Spleen (tissue), 7 donors: ENCODE data around the gene CCNF.

Experiments used
- CTCF ChIP-seq, 11 experiments: fragments of 200-600 bp in 7 of 11; fragments of 450-650 bp in 4 of 11; sonication (generic) in 4 of 11; IDR thresholded peaks in 8 of 11; conservative IDR thresholded peaks in 3 of 11; 1 replicate in 7 of 11; 2 replicates in 4 of 11; pipeline versions ENCODE4 v1.4.0 to v1.8.0; 2016 to 2021; ENCODE audit warnings: antibody characterized with exemption in 11 of 11, inconsistent platforms in 4 of 11, mild to moderate bottlenecking in 1 of 11
- POLR2A ChIP-seq, 3 donors: fragments of 450-650 bp; IDR thresholded peaks; one replicate each; pipeline ENCODE4 v1.5.1; 2017; ENCODE audit warnings: antibody characterized with exemption in 3 of 3, mild to moderate bottlenecking in 1 of 3
- POLR2AphosphoS5 ChIP-seq, 3 donors: sonication (generic); formaldehyde crosslinking; IDR thresholded peaks; one replicate each; pipeline ENCODE4 v1.5.1; 2017; ENCODE audit warnings: antibody characterized with exemption in 3 of 3
- donor health status: DM: no; HTN: no; CAD: no; lungs with moderate emphysema.
- donor health status: DM: no; HTN: no; CAD: no.
- donor health status: DM: no; HTN: no; CAD: no.

- TF ChIP-seq CTCF (IDR thresholded peaks at IDR 0.05 in 8 of 11, conservative IDR thresholded peaks at IDR 0.05 in 3 of 11) (no peak), POLR2A (IDR thresholded peaks at IDR 0.05) (no peak), POLR2AphosphoS5 (IDR thresholded peaks at IDR 0.05) (no peak)
Measured at GRCh38 chr16:2489581-2489980, 60.3 kb downstream of the CCNF start.
